Loucy (cell line): ENCODE data around the gene PHKG1.

ENCODE experiments used
- CTCF ChIP-seq: fragments of 200-600 bp; sonication (generic); conservative IDR thresholded peaks from 2 replicates; pipeline ENCODE4 v1.5.1; 2014; ENCODE audit warnings: mild to moderate bottlenecking, antibody characterized with exemption, low read length
- EZH2phosphoT487 ChIP-seq: fragments of 200-600 bp; IDR thresholded peaks from 2 replicates; pipeline ENCODE4 v1.6.1; 2018; ENCODE audit warnings: antibody characterized with exemption, mild to moderate bottlenecking, moderate library complexity, borderline replicate concordance

- peak; percentile 18; the same call in 1 of the 2 replicates for TF ChIP-seq CTCF
- no peak for TF ChIP-seq EZH2phosphoT487
Observed at GRCh38 chr7:56063882-56064625, 28.7 kb downstream of the PHKG1 start, which contains the start of gene SUMF2.
